Muscle layer of duodenum (tissue), 2 donors: Measurements from ENCODE around the gene CNTN6.

Experiments
- H3K27ac ChIP-seq: one replicate; pipeline ENCODE4 v1.7.0; 2013; ENCODE audit warnings: mild to moderate bottlenecking, low read length
- H3K27me3 ChIP-seq: one replicate; pipeline ENCODE4 v1.7.0; 2013; ENCODE audit warnings: low read depth, mild to moderate bottlenecking, control low read depth, low read length
- H3K36me3 ChIP-seq, 2 donors: one replicate each; pipeline ENCODE4 v1.7.0; 2013; ENCODE audit warnings: low read length in 2 of 2, control low read depth in 1 of 2, mild to moderate bottlenecking in 1 of 2; ENCODE audit not compliant: insufficient read depth in 2 of 2, control insufficient read depth in 1 of 2
- H3K4me1 ChIP-seq, 2 donors: one replicate each; pipeline ENCODE4 v1.7.0; 2013; ENCODE audit warnings: low read length in 2 of 2, mild to moderate bottlenecking in 2 of 2, control low read depth in 1 of 2, moderate library complexity in 1 of 2; ENCODE audit not compliant: insufficient read depth in 2 of 2, control insufficient read depth in 1 of 2
- H3K4me3 ChIP-seq, 2 donors: one replicate each; pipeline ENCODE4 v1.7.0; 2013; ENCODE audit warnings: low read length in 2 of 2, low read depth in 1 of 2, mild to moderate bottlenecking in 1 of 2
- H3K9me3 ChIP-seq, 2 donors: one replicate each; pipeline ENCODE4 v1.7.0; 2013; ENCODE audit warnings: low read length in 2 of 2, control low read depth in 1 of 2, mild to moderate bottlenecking in 1 of 2; ENCODE audit not compliant: control insufficient read depth in 1 of 2
- donor health status: healthy.

CNTN6 gene

GRCh38 chr3:1092771-1093170, at the start of gene CNTN6:
CNTN6 (plus strand) TSS chr3:1093024; CDS start chr3:1148009, 54,985 bp downstream.
- no peak within 1 kb of the TSS for H3K27ac ChIP-seq
- no peaks in the 10 kb centered on the region for H3K27me3 ChIP-seq
- no peak within 1 kb of the TSS for H3K4me3 ChIP-seq
- no peaks in the 10 kb centered on the region for H3K36me3 ChIP-seq
- no peaks in the 10 kb centered on the region for H3K9me3 ChIP-seq
- no peaks in the 10 kb centered on the region for H3K4me1 ChIP-seq

GRCh38 chr3:1048558-1048957, 44.3 kb upstream of the CNTN6 start:
- Histone ChIP-seq H3K36me3 (no peaks in the 10 kb centered on the region), H3K27me3 (no peaks in the 10 kb centered on the region), H3K9me3 (peaks cover 3 to 5% of the 10 kb centered on the region in 2 donors), H3K4me3 (no peak overlapping the region), H3K27ac (no peak overlapping the region), H3K4me1 (no peaks in the 10 kb centered on the region)

GRCh38 chr3:1055870-1056269, 37.0 kb upstream of the CNTN6 start:
- H3K36me3 ChIP-seq = no peaks in the 10 kb centered on the region
- peaks cover 0 to 10% of the 10 kb centered on the region in 2 donors for H3K4me1 ChIP-seq
- no peak overlapping the region for H3K4me3 ChIP-seq
- no peaks in the 10 kb centered on the region for H3K9me3 ChIP-seq
- H3K27ac ChIP-seq = no peak overlapping the region
- no peaks in the 10 kb centered on the region for H3K27me3 ChIP-seq

DNA sequence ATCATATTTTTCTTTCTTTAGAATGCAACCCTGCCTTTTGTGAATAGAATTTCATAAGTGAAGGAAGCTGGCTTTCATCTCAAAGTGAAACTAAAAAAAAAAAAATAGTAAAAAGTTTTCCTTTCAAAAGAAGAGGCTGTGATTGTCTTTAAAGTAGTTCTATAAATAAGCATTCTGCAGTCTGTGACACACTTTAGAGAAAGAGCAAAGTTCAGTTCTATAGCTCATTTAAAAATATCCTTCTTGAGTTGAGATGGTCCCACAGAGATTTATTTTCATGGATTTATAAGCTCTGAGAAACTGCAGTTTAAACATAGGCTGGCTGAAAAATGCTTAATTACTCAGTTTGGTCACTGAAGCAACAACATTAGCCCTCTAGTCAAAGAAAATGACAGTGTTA, 36.1 kb upstream of the CNTN6 start:
- Histone ChIP-seq H3K36me3 (no peaks in the 10 kb centered on the region), H3K9me3 (no peaks in the 10 kb centered on the region), H3K4me3 (peak overlapping the region in 1 of 2 donors; percentile 11), H3K27me3 (no peaks in the 10 kb centered on the region), H3K4me1 (peaks cover 0 to 10% of the 10 kb centered on the region in 2 donors), H3K27ac (no peak overlapping the region)

- Histone ChIP-seq H3K27ac (no peak overlapping the region), H3K27me3 (no peaks in the 10 kb centered on the region), H3K4me3 (no peak overlapping the region), H3K9me3 (no peaks in the 10 kb centered on the region), H3K4me1 (peaks cover 0 to 10% of the 10 kb centered on the region in 2 donors), H3K36me3 (no peaks in the 10 kb centered on the region)
These were observed 35.4 kb upstream of the CNTN6 start for GRCh38 chr3:1057436-1057835.

DNA sequence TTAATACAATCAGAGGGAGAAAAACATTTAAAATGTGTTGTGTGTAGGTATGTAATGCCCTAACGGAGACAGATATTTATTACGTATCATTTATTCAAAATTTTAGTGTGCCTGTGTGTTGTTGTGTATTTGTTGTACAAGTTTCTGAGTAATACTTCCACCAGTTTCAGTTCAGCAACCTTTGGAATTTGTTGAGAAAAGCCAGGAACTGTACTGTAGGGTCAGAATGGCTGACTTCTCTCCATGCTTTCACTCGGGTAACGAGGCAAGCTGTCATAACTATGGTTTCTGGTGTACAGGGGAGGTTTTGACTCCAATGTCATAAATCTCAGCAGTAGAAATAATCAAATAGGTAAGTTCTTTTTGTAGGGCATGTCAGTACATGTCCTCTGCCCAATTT, 23.8 kb upstream of the CNTN6 start:
- Histone ChIP-seq H3K4me3 (no peak overlapping the region), H3K36me3 (no peaks in the 10 kb centered on the region), H3K4me1 (no peaks in the 10 kb centered on the region), H3K27ac (no peak overlapping the region), H3K9me3 (no peaks in the 10 kb centered on the region), H3K27me3 (no peaks in the 10 kb centered on the region)

- H3K27me3 ChIP-seq = no peaks in the 10 kb centered on the region
- H3K27ac ChIP-seq = no peak overlapping the region
- H3K9me3 ChIP-seq = no peaks in the 10 kb centered on the region
- H3K36me3 ChIP-seq = no peaks in the 10 kb centered on the region
- no peaks in the 10 kb centered on the region for H3K4me1 ChIP-seq
- H3K4me3 ChIP-seq = no peak overlapping the region
These were observed 20.8 kb upstream of the CNTN6 start for GRCh38 chr3:1072041-1072440.

GRCh38 chr3:1079662-1080061, 13.2 kb upstream of the CNTN6 start:
- Histone ChIP-seq H3K27ac (no peak overlapping the region), H3K4me3 (no peak overlapping the region), H3K27me3 (no peaks in the 10 kb centered on the region), H3K9me3 (no peaks in the 10 kb centered on the region), H3K36me3 (no peaks in the 10 kb centered on the region), H3K4me1 (no peaks in the 10 kb centered on the region)

DNA sequence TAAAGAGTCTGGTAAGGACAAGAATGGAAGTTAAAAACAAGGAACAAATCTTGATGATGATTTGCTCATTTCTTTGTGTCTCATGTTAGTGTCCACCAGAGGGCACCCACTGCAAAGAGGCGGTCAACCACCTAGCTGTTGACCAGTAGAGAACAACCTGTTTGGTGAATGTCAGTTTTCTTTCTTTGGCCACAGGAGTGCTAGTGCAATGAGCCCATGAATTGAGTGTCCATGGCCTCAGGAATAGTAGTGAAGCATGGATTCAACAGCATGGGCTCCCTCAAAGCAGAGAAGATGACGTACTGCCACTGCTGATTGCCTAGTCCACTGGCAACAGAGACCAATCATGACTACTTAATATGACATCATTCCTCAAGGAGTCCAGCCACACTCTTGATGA, 10.7 kb upstream of the CNTN6 start:
- no peak overlapping the region for H3K27ac ChIP-seq
- no peaks in the 10 kb centered on the region for H3K9me3 ChIP-seq
- H3K27me3 ChIP-seq = no peaks in the 10 kb centered on the region
- no peak overlapping the region for H3K4me3 ChIP-seq
- H3K36me3 ChIP-seq = no peaks in the 10 kb centered on the region
- H3K4me1 ChIP-seq = peaks cover 0 to 3% of the 10 kb centered on the region in 2 donors

DNA sequence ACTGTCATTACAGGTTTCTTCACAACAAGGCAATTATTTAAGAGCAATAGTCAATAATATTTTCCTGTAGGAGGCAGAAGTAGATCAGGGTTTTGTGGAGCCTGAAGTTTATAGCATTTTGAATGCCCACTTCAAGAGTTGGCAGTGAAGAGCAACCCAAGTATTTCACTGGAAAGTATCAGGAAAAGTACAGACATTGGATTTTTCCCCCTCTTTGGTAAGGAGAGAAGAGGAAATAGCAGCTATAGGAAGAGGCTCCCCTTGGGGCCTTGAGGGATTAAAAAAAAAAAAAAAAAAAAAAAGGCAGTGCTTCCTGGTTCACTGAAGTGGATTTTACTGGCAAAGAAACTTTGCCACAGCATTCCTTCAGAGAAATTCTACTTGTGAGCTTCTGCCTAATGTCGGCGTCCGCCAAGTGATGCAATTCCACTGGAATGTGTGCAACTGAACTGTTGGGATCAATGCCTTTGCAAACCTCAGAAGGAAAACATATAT, 5.7 kb upstream of the CNTN6 start:
- Histone ChIP-seq H3K9me3 (no peaks in the 10 kb centered on the region), H3K27me3 (no peaks in the 10 kb centered on the region), H3K4me3 (no peak overlapping the region), H3K4me1 (peaks cover 3 to 5% of the 10 kb centered on the region in 2 donors), H3K27ac (no peak overlapping the region), H3K36me3 (no peaks in the 10 kb centered on the region)

DNA sequence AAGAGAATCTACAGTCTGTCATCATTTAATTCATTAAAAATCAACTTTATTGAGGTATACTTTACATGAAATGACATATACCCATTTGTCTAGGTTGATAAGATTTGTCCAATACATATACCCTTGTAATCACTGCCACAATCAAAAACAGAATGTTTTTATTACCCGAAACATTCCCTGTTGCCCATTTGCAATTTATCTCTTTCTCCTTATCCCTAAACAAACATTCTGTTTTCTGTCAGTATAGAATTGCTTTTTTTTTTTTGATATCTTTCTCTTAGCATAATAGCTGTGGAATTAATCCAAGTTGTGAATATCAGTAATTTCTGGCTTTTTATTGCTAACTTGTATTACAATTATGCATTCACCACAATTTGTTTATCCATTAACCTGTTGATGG, 4.3 kb upstream of the CNTN6 start:
- Histone ChIP-seq H3K27me3 (no peaks in the 10 kb centered on the region), H3K36me3 (no peaks in the 10 kb centered on the region), H3K4me1 (peaks cover 3 to 5% of the 10 kb centered on the region in 2 donors)

GRCh38 chr3:1091286-1091685, 1.5 kb upstream of the CNTN6 start:
- Histone ChIP-seq H3K27ac (no peak overlapping the region), H3K36me3 (no peaks in the 10 kb centered on the region), H3K27me3 (no peaks in the 10 kb centered on the region), H3K4me1 (peaks cover 3 to 5% of the 10 kb centered on the region in 2 donors), H3K4me3 (no peak overlapping the region), H3K9me3 (no peaks in the 10 kb centered on the region)

More for the DNA sequence above, 4.3 kb upstream of the CNTN6 start:
- Histone ChIP-seq H3K4me3 (no peak overlapping the region), H3K27ac (no peak overlapping the region), H3K9me3 (no peaks in the 10 kb centered on the region)
